K562 (cell line): ENCODE data around the gene PCMTD2. TPM values are rescaled to one million over a fixed set of nuclear protein-coding genes. Genes with fewer than 3 reads are reported as not detected.

Experiments
- KLF1 ChIP-seq: fragments of 450-650 bp; IDR thresholded peaks from 2 replicates; pipeline ENCODE4 v1.6.1; 2016; ENCODE audit warnings: missing genetic modification characterization, missing compliant biosample characterization
- MGA ChIP-seq: fragments of 450-650 bp; IDR thresholded peaks from 2 replicates; pipeline ENCODE4 v1.6.1; 2016; ENCODE audit warnings: mild to moderate bottlenecking, moderate library complexity
- RBM39 ChIP-seq: fragments of 200-400 bp; formaldehyde crosslinking; optimal IDR thresholded peaks from 2 replicates; pipeline ENCODE3; 2018; ENCODE audit warnings: low read depth, low read length
- polyA plus RNA-seq, 8 experiments: library from polyadenylated mRNA; depleted of rRNA in 4 of 8; stranded (reverse) in 5 of 8; unstranded in 3 of 8; fragments of >200 nt; fragmentation: Nextera tagmentation in 2 of 8; fragmentation: Illumina TruSeq in 1 of 8; extraction: Ambion mirVana in 2 of 8; extraction: Trizol in 1 of 8; gene quantifications; 2 replicates each; pipeline versions ENCODE4 v1.2.1 to v1.2.3, GENCODE V29; 2011 to 2014; ENCODE audit warnings: inconsistent platforms in 1 of 8, missing spikeins in 1 of 8
- total RNA-seq, 7 experiments: library from RNA; depleted of rRNA in 6 of 7; stranded (reverse); fragments of >200 nt in 6 of 7; fragmentation: Illumina TruSeq in 2 of 7; extraction: Trizol in 2 of 7; gene quantifications; 2 replicates each; pipeline versions ENCODE4 v1.2.1 to v1.2.3, GENCODE V29; 2011 to 2021; ENCODE audit warnings: low replicate concordance in 1 of 7

Gene PCMTD2
- total and polyA plus RNA-seq, 9 of the 15 experiments (the other 6 are each of a cell fraction or from before 2014, with no cell fraction given): 11.3 to 49.3 (median 28.4) TPM

GRCh38 chr20:64255361-64256281 lies at the start of gene PCMTD2 (continued):
- TF ChIP-seq MGA (peak; percentile 96), RBM39 (no peak), KLF1 (tag) (peak; percentile 61; the same call in 1 of the 2 replicates)
